ENCODE measurements around the gene SLX1A.

DNA sequence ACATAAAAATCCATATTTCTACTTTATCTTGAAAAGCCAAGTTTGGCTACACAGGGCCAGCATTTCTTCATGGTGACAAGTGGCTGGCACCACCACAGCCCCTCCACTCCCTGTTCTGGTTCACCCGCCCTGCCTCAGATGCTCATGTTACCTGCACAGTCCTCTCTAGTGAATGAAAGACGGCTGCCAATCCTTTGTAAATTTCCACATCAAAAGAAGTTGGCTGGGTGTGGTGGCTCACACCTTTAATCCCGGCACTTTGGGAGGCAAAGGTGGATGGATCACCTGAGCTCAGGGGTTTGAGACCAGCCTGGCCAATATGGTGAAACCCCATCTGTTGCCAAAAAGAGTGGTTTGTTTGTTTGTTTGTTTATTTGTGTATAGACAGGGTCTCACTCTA, 30.1 kb upstream of the SLX1A start:
- TF ChIP-seq, protein P1, sequence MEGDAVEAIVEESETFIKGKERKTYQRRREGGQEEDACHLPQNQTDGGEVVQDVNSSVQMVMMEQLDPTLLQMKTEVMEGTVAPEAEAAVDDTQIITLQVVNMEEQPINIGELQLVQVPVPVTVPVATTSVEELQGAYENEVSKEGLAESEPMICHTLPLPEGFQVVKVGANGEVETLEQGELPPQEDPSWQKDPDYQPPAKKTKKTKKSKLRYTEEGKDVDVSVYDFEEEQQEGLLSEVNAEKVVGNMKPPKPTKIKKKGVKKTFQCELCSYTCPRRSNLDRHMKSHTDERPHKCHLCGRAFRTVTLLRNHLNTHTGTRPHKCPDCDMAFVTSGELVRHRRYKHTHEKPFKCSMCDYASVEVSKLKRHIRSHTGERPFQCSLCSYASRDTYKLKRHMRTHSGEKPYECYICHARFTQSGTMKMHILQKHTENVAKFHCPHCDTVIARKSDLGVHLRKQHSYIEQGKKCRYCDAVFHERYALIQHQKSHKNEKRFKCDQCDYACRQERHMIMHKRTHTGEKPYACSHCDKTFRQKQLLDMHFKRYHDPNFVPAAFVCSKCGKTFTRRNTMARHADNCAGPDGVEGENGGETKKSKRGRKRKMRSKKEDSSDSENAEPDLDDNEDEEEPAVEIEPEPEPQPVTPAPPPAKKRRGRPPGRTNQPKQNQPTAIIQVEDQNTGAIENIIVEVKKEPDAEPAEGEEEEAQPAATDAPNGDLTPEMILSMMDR (IDR thresholded peaks at IDR 0.05; ENCODE audit: low read depth, low read length, poor library complexity, severe bottlenecking) = no peak
- TF ChIP-seq EZH2phosphoT487 (IDR thresholded peaks at IDR 0.05; ENCODE audit: borderline replicate concordance, low read length) = no peak
